ENCODE results near the gene SLC45A3. TPM values are rescaled to one million over a fixed set of nuclear protein-coding genes. Genes with fewer than 3 reads are reported as not detected.
"Not testable (repeated sequence)": the region's sequence is repeated elsewhere in the genome, so short reads cannot be mapped to it uniquely, and the experiment has no call there.

Gene SLC45A3
- total RNA-seq, 1 donor from 2014 or later: 2.9 TPM

- no peaks in the 10 kb centered on the region for H3K27me3 Mint-ChIP-seq (ENCODE audit: low read depth)
- H3K36me3 Mint-ChIP-seq (ENCODE audit: low read depth): peaks cover 2% of the 10 kb centered on the region
- no peaks in the 10 kb centered on the region for H3K9me3 Mint-ChIP-seq (ENCODE audit: low read depth)
- H3K4me1 Mint-ChIP-seq (ENCODE audit: low read depth): no peaks in the 10 kb centered on the region
- no peak overlapping the region for H3K4me3 Mint-ChIP-seq (ENCODE audit: unreplicated experiment)
- DNase-seq (ENCODE audit: low spot score): no peak
- no peak overlapping the region for H3K27ac Mint-ChIP-seq (ENCODE audit: unreplicated experiment)
- no peak for TF ChIP-seq CTCF (IDR thresholded peaks at IDR 0.05)
These were observed 34.8 kb downstream of the SLC45A3 start for GRCh38 chr1:205645519-205645918.

GRCh38 chr1:205642679-205643307 lies 37.5 kb downstream of the SLC45A3 start:
- Mint-ChIP-seq H3K27ac (ENCODE audit: unreplicated experiment) (no peak overlapping the region), H3K4me3 (ENCODE audit: unreplicated experiment) (no peak overlapping the region), H3K27me3 (ENCODE audit: low read depth) (no peaks in the 10 kb centered on the region), H3K9me3 (ENCODE audit: low read depth) (no peaks in the 10 kb centered on the region), H3K36me3 (ENCODE audit: low read depth) (peaks cover 4% of the 10 kb centered on the region), H3K4me1 (ENCODE audit: low read depth) (peaks cover 4% of the 10 kb centered on the region)
- TF ChIP-seq CTCF (IDR thresholded peaks at IDR 0.05): no peak
- DNase-seq (ENCODE audit: low spot score): no peak

GRCh38 chr1:205639567-205639966 lies 40.7 kb downstream of the SLC45A3 start:
- peaks cover 4% of the 10 kb centered on the region for H3K36me3 Mint-ChIP-seq (ENCODE audit: low read depth)
- H3K27me3 Mint-ChIP-seq (ENCODE audit: low read depth): no peaks in the 10 kb centered on the region
- no peak for DNase-seq (ENCODE audit: low spot score)
- H3K9me3 Mint-ChIP-seq (ENCODE audit: low read depth): no peaks in the 10 kb centered on the region
- no peak overlapping the region for H3K27ac Mint-ChIP-seq (ENCODE audit: unreplicated experiment)
- H3K4me1 Mint-ChIP-seq (ENCODE audit: low read depth): peaks cover 16% of the 10 kb centered on the region
- TF ChIP-seq CTCF (IDR thresholded peaks at IDR 0.05): no peak
- H3K4me3 Mint-ChIP-seq (ENCODE audit: unreplicated experiment): no peak overlapping the region

- no peak for TF ChIP-seq CTCF (IDR thresholded peaks at IDR 0.05)
- Mint-ChIP-seq H3K27me3 (ENCODE audit: low read depth) (no peaks in the 10 kb centered on the region), H3K27ac (ENCODE audit: unreplicated experiment) (no peak overlapping the region), H3K4me1 (ENCODE audit: low read depth) (peaks cover 19% of the 10 kb centered on the region), H3K9me3 (ENCODE audit: low read depth) (no peaks in the 10 kb centered on the region), H3K4me3 (ENCODE audit: unreplicated experiment) (no peak overlapping the region), H3K36me3 (ENCODE audit: low read depth) (peaks cover 4% of the 10 kb centered on the region)
- no peak for DNase-seq (ENCODE audit: low spot score)
These were observed 42.3 kb downstream of the SLC45A3 start for GRCh38 chr1:205637854-205638468.

- Mint-ChIP-seq H3K4me3 (ENCODE audit: unreplicated experiment) (peak overlapping the region; percentile 68), H3K4me1 (ENCODE audit: low read depth) (peaks cover 26% of the 10 kb centered on the region), H3K36me3 (ENCODE audit: low read depth) (peaks cover 4% of the 10 kb centered on the region), H3K9me3 (ENCODE audit: low read depth) (no peaks in the 10 kb centered on the region), H3K27me3 (ENCODE audit: low read depth) (no peaks in the 10 kb centered on the region), H3K27ac (ENCODE audit: unreplicated experiment) (peak overlapping the region; percentile 87)
- TF ChIP-seq CTCF (IDR thresholded peaks at IDR 0.05): no peak
- no peak for DNase-seq (ENCODE audit: low spot score)
These were observed 43.6 kb downstream of the SLC45A3 start for GRCh38 chr1:205636732-205637131.

GRCh38 chr1:205636138-205636530 lies 44.2 kb downstream of the SLC45A3 start:
- not testable (repeated sequence) for H3K9me3 Mint-ChIP-seq (ENCODE audit: low read depth); H3K36me3 Mint-ChIP-seq (ENCODE audit: low read depth); H3K27me3 Mint-ChIP-seq (ENCODE audit: low read depth); H3K4me3 Mint-ChIP-seq (ENCODE audit: unreplicated experiment); H3K27ac Mint-ChIP-seq (ENCODE audit: unreplicated experiment); DNase-seq (ENCODE audit: low spot score)
- peaks cover 26% of the 10 kb centered on the region for H3K4me1 Mint-ChIP-seq (ENCODE audit: low read depth)
